Midbrain (tissue), 1 donor: Measurements from ENCODE around the gene ADAM21.
"Not testable (repeated sequence)": the region's sequence is repeated elsewhere in the genome, so short reads cannot be mapped to it uniquely, and the experiment has no call there.

Experiments used
- DNase-seq: peaks from one replicate; lab custom pipeline; 2025; lab: John Stamatoyannopoulos, UW

The ADAM21 gene

GRCh38 chr14:70477356-70478105 is 25.6 kb downstream of the ADAM21 start:
- DNase-seq, result not testable (repeated sequence)

- no peak for DNase-seq
Observed at GRCh38 chr14:70489579-70490200, 37.7 kb downstream of the ADAM21 start.

- no peak for DNase-seq
Observed at GRCh38 chr14:70498191-70498590, 46.2 kb downstream of the ADAM21 start.
